HG03060 (cell line): ENCODE results near the gene RYR1.
"Not testable (repeated sequence)": the region's sequence is repeated elsewhere in the genome, so short reads cannot be mapped to it uniquely, and the experiment has no call there.

ENCODE experiments used
- ATAC-seq: cut with Tn5 transposase; IDR thresholded peaks from one replicate; pipeline ENCODE4 v1.9.1; 2021; ENCODE audit warnings: low read depth, moderate number of reproducible peaks; ENCODE audit not compliant: unreplicated experiment

Gene RYR1

DNA sequence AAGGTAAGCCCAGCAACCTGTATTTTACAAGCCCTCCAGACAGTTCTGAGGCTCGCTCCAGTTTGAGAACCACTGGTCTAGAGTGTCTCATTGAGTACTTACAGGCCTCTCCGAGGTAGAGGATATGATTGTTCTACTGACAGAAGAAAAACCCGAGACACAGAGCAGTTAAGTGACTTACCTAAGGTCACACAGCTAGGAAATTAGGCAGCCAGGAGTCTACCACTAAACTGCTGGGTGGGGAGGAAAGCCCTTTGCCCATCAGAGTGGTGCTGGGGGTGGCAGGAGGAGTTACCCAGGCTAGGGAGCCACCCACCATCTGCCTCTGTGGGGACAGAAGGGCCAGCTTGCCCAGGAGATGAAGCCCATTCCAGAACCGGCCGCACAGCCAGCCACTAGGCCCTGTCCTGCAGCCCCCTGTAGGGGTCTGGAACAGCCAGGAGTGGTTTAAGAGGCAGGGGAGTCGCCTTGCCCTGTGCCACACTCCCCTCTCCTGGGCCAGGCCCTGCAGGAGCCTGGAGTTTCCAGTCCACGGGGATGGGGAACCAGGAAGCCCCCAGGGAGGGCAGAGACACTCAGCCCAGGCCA, 8.2 kb upstream of the RYR1 start:
- ATAC-seq = no peak

DNA sequence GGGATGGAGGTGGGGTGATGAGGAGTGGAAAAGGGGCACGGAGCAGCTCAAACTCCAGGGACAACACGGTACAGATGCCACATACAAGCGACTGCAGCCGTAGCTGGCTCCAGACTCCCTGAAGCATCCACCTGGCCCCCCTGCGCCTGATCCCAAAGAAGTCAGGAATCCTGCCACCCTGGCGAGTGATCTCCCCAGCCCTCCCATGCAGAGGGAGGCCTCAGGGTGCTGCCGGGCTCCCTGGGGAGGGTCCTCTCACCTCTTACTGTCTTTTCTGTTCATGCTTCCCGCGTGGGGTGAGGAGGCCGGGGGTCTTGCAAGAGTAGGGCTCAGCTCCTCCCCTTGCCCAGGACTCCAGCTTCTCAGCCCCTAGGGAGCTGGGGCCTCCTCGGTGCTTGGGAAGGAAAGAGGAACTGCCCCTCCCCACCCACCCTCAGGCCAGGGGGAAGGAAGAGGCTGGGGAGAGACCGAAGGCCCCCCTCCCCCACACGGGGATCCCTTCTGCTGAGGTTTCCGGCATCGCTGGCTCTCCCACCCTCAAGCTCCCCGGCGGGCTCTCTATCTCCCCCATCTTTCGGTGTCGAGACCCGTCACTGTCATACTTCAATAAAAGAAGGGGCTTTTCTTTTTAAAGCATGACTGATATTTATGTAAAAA, 7.6 kb upstream of the RYR1 start, which contains the start of gene RASGRP4:
RASGRP4 (minus strand) TSS at position 410 of the 657 bp plus-strand sequence; CDS start at position 282, 128 bp downstream.
- ATAC-seq = no peak

DNA sequence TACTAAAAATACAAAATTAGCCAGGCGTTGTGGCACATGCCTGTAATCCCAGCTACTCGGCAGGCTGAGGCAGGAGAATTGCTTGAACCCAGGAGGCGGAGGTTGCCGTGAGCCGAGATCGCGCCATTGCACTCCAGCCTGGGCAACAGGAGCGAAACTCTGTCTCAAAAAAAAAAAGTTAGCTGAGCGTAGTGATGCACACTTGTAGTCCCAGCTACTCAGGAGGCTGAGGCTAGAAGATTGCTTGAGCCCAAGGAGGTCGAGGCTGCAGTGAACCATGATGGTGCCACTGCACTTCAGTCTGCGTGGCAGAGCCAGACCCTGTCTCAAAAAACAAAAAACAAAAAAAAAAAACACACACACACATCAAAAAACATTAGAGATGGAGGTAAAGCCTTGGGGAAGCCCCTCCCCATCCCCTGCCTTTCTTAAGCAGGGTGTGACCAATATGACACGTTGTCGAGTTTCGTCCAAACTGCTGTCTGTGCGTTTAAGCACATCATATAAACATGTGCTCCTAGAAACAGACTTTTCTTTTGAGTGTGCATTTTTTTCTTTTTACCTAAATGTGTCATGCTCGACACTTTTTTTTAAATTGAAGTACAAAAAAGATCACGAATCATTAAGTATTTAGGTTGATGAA, 6.3 kb upstream of the RYR1 start:
- ATAC-seq = not testable (repeated sequence)

DNA sequence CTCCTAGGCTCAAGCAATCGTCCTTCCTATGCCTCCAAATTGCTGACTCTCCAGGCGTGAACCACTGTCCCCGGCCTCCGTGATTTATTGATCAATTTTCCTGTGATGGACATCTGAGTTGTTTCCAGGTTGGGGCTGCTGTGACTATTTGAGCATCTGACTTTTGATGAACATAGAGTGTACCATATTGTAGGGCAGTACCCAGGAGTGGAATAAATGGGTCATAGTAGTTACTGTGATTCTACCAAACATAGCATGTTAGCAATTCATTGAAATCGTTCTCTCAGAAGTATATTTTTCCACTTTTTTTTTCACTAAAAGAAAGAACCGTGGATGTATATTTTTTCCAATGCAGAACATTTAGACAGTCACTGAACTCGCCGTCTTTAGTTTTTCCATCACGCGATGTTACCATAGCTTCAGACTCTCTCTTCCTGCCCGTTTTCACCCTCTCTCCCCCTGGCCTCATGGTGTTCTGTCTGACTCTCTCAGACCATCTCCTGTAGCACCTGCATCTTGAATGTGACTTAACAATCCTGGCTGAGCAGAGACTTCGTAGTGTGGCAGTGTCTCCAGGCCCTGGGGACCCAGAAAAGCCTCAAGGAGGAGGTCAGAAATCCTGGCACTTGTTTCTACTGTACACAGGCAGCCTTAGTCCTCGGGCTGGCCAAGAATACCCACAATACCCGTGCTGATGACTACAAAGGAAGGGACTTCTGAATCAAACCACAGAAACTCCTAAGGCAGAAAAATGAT, 4.3 kb upstream of the RYR1 start:
- no peak for ATAC-seq

DNA sequence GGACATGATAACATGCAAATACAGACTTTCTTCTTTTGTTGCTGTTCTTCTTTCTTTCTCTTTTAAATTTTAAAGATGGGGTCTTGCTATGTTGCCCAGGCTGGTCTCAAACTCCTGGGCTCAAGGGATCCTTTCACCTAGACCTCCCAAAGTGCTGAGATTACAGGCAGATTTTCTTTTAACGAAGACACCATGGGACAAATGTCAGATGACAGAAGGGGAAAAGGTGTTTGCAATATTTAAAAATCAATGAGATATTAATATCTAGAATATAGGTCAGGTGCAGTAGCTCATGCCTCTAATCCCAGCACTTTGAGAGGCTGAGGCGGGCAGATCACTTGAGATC, 3.7 kb upstream of the RYR1 start:
- no peak for ATAC-seq

DNA sequence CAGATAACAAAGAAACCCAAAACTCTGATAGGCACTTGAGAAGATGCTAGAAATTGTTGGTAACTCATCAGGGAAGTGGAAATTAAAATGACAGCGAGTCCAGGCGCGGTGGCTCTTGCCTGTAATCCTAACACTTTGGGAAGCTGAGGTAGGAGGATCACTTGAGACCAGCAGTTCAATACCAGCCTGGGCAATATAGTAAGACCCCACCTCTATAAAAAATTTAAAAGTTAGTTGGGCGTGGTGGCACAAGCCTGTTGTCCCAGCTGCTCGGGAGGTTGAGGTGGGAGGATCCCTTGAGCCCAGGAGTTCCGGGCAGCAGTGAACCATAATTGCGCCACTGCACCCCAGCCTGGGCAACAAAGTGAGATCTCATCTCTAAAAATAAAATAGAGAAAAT, 2.6 kb upstream of the RYR1 start:
- ATAC-seq = no peak

DNA sequence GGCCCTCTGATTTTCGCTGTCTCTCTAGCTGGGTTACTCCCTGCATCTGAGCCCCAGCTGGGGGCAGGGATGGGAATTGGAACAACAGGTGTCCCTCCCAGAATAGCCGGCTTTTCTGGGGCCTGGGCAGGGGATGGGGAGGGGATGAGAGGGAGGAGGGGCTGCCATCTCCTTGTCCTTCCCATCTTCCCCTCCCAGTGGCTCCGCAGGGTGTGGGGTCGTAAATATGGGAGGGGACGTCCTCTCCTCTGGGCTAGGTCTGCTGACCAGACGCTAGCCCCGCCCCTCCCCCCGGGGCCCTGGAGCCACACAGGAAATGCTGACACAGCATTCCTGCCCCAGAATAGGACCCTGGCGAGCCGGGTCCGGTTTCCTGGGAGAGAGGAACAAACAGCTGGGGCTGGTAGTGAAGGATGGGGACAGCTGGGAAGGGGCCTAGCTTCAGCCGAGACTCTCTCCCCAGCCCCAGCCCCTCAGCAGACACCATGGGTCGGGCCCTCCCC, 1.1 kb downstream of the RYR1 start:
- no peak for ATAC-seq

DNA sequence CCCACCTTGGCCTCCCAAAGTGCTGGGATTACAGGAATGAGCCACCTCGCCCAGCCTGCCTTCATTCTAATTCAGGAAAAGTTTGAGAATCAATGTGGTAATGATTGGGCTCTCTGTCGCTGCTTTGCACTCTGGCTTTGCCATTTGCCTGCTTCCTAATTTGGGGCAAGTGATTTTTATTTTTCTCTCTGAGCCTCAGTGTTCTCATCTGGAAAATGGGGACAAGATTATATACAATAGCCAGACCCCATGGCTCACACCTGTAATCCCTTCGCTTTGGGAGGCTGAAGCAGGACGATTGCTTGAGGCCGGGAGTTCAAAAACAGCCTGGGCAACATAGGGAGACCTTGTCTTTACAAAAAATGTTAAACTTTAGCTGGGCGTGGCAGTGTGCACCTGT, 3.8 kb downstream of the RYR1 start:
- ATAC-seq = no peak

DNA sequence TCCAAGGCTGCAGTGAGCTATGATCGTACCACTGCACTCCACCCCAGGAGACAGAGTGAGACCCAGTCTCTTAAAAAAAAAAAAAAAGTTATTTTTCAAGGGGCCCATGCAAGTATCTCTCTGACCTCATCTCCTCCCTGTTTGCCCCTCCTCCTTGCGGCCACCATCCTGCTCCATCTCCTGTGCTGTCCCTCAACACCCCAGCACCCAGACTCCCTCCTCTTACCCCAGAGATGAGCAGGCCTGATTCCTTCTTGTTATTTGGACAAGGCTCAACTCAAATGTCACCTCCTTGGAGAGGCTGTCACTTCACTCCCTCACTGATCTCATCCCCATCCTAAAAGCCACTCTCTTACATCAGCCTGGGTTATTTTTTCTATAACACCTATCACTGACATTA, 4.4 kb downstream of the RYR1 start:
- no peak for ATAC-seq

DNA sequence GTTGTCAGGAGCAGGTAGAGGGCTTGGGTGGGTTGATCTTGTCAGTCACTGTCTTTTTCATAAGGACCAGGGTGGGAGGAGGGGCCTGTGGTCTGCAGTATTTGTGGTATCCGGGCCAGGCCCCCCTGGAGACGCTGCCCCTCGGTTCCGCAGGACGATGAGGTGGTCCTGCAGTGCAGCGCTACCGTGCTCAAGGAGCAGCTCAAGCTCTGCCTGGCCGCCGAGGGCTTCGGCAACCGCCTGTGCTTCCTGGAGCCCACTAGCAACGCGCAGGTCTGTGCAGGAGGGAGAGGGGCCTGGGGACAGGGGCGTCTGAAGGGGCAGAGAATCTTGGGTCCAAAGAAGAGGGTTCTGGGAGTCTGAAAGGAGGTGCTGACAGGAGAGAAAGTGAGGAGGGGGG, 7.1 kb downstream of the RYR1 start:
- no peak for ATAC-seq

DNA sequence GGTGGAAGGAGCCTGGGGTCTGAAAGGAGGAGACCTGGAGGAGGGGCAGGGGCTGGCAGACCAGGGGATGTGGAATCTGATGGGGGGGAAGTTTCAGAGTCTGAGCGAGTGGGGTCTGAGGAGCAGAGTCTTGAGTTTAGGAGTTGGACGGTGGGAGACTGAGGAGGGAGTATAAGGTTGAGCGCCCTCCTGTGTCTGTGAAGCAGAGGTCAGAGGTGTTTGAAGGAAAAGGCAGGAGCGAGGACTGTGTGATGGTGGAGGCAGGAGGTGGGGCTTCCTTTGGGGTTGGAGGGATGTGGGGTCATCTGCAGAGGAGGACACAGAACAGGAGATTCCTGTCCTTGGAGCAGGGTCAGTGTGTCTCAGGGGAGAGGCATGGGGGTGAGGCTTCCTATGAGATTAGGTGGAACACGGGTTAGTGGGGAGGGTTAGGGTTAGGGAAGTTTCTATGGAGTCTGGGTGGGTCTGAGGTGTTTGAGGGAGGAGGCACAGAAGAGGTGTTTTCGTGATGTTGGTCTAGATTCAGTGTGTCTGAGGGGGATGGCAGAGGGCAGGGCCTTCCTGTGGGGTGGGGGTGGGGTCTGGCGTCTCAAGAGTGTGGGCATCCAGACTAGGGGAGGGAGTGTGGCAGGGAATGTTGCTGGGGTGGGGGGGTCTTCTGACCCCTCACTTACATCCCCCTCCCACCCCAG, 8.3 kb downstream of the RYR1 start:
- no peak for ATAC-seq

DNA sequence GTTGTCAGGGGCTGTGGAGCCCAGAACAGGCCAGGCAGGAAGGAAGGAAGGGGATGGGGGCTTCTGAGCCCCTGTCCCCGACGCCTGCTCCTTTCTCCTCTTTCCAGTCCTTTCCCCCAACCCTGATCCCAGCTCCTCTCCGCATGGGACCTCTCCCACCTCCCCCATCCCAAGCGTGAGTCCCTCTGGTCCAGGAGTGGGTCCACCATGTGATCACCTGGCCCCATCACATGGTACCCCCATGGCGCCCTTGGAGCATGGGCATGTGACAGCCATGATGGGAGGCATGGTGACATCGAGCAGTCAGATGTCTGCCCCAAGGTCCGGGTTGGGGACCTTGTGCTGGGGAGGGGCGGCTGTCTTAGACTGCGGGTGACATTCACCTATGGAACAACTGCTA, 9.2 kb downstream of the RYR1 start:
- no peak for ATAC-seq

DNA sequence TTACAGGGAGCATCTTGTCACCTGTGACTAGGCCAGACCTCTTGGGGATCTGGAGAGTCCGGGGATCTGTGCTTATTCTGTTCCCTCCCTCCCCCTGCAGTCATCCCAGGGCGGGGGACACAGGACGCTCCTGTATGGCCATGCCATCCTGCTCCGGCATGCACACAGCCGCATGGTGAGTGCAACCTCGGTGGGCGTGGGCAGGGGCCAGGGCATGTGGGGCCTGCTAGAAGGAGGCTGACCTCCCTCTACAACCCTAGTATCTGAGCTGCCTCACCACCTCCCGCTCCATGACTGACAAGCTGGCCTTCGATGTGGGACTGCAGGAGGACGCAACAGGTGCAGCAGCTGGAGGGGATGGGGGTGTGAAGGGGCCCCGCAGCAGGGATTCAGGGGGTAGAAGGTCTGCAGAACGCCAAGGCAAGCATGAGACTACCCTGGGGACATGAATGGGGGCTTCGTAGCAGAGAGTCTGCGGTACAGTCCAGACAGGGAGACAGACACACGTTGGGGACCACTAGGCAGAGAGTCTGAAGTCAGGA, 10.0 kb downstream of the RYR1 start:
- ATAC-seq = no peak

DNA sequence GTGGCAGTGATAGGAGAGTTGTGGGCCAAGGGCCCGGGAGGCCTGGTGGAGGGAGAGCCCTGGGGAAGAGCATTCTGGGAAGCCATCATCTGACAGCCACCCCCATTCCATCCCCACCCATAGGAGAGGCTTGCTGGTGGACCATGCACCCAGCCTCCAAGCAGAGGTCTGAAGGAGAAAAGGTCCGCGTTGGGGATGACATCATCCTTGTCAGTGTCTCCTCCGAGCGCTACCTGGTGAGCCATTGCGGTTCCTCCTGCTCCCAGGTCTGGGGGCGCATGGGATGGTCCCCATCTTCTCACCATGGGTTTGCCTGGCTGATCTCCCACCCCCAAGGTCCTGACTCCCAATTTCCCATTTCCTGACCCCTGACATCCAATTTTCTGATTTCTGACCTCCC, 10.5 kb downstream of the RYR1 start:
- no peak for ATAC-seq

DNA sequence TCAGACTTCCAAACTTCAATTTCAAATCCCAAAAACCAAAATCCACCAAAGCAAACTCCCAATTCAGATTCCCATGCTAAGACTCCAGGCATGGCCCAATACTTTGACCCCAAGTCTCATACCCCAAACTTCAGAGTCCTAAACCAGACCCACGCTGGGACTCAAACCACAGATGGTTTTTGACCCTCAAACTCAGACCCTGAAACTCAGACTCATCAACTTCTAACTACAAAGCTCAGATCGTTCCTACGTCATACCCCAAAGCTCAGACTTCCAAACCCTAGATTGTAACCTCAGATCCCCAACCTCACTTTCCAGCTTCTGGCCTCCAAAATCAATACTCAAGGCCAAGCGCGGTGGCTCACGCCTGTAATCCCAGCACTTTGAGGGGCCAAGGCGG, 11.9 kb downstream of the RYR1 start:
- ATAC-seq = no peak

DNA sequence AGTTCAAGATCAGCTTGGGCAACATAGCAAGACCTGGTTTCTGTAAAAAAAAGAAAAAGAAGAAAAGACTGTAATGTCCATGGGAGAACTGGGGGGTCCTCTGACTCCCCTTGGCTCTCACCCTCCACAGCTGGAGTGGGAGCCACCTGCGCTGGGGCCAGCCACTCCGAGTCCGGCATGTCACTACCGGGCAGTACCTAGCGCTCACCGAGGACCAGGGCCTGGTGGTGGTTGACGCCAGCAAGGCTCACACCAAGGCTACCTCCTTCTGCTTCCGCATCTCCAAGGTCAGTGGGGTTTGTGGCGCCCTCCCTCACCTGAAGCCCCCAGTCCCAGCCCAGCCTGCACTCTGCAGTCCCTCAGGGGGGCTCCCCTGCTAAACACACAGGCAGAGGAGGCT, 14.7 kb downstream of the RYR1 start:
- ATAC-seq = no peak

DNA sequence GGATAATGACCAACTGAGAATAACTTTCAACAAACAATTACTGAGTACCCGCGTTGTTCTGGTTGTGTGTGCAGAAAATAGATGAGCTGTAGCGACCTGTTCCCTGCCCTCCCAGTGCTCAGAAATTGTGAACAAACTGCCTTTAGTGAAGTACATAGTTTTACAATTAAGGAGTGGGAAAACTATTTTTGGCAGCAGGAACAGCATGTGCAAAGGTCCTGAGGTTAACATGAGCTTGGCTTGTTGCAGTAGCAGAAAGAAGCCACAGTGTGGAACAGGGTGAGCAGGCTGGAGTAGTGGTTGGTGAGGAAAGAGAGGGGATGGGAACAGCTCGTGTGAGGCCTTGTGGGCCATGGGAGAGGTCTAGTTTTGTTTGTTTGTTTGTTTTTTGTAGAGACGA, 16.0 kb downstream of the RYR1 start:
- ATAC-seq = no peak

DNA sequence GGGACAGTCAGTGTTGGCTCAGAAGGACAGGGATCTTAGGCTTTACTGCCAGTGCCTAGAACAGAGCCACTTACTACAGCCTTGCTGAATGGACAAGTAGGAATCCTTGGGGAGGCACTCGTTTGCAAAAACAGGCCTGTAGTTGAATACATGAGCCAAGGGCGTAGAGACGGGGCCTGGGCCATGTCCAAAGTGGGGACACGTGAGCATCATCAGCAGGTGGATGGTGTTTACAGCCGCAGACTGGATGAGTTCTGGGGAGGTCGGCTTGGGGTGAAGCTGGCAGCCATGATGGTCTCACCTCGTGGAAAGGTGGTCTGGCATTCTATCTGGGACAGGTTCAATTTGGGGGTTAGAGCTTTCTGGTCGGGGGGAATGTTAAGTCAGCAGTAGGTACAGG, 17.5 kb downstream of the RYR1 start:
- no peak for ATAC-seq

DNA sequence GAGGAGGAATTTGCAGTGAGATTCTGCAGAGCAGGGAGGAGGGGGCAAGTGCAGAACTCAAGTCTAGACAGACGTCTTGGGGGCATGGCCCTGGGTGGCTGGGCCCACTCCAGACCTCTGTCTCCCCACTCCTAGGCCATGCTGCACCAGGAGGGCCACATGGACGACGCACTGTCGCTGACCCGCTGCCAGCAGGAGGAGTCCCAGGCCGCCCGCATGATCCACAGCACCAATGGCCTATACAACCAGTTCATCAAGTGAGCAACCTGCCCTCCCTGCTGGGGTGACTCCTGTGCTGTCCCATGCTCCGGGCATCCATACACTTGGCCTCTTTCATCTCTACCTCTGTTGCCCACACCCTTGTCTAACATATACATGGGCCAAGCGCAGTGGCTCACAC, 18.1 kb downstream of the RYR1 start:
- no peak for ATAC-seq
